HG02943 (cell line): ENCODE measurements around the gene GADD45A.

Experiments
- ATAC-seq: cut with Tn5 transposase; IDR thresholded peaks from one replicate; pipeline ENCODE4 v1.9.1; 2021; ENCODE audit warnings: mild to moderate bottlenecking, low read depth, moderate library complexity; ENCODE audit not compliant: unreplicated experiment

GADD45A gene

DNA sequence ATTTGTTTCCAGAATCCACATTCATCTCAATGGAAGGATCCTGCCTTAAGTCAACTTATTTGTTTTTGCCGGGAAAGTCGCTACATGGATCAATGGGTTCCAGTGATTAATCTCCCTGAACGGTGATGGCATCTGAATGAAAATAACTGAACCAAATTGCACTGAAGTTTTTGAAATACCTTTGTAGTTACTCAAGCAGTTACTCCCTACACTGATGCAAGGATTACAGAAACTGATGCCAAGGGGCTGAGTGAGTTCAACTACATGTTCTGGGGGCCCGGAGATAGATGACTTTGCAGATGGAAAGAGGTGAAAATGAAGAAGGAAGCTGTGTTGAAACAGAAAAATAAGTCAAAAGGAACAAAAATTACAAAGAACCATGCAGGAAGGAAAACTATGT, 2.6 kb downstream of the GADD45A start:
- ATAC-seq: no peak

DNA sequence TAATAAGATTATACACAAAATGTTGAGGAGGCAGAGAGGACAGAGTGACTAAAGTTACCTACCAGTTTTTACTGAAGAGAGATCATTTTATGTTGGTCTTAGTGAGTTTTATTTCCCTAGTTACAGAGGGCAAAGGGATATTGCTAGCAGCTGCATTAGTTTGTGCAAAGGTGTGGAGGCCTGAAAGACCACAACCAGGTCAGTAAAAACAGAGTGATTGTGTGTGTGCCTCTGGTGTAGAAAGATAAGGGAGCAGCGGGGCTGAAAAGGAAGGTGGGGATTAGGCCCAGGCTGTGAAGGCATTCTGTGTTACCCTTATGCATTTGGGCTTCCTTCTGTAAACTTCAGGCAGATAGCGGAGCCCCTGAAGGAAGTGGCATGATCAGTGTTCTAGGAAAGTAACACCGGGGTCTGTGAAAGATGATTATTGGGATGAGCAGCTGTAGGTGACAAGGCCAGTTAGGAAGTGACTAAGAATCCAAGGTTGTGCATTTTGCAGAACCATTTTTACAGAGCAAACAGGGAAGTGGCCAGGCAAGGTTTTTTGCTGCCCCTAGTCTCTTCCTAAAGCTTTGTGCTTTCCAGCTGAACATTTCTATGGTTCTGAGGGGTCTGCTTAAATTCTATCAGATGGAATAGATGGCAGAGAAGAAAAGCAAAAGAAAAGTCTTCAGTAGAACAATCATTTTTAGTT, 3.7 kb downstream of the GADD45A start:
- no peak for ATAC-seq

DNA sequence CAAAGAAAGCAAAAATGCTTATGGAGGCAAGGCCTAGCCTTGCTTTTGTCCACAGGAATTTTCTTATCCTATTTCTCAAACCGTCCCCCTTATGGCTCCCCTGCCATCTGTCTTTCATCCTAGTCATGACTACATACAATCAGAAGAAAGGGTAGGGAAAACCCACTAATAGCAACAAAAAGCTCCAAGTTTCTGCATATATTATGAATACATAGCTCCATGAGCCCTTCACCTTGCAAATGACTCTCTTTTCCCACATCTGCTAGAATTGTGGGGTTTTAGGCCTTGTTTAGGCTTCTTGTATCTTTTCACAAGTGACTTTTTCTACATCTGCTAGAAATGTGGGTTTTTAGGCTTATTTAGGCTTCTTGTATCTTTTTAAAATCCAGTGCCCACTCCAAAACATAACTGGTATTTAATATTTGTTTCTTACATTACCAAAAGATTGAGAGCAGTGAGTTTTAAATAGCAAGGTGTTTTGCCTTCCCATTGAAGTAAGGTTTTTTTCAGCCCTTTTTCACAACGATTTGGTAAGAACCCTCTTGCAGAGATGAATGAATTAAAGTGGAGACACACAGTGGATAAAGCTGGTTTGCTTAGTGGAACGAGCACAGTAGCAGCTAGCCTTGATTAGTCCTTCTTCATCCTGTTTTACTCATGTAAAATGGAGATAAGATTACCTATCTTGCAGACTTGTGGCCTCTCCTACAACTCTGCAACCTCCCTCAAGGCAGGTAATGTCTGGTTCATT, 4.4 kb downstream of the GADD45A start:
- no peak for ATAC-seq

DNA sequence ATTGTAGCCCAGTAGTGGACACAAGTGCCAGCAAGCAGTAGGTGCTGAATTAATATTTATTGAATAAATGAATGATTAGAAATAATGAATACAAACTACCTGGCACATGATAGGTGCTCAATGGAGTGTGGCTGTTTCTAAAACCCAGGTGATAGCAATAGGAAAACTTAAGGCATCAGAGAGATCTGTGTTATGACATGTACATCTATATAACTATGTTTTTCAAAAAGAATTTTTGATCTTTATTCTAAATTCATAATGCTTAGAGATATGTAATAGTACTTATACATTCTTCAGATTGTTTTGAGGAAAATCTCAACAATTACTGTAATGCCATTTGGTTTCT, 5.0 kb downstream of the GADD45A start:
- ATAC-seq: no peak

DNA sequence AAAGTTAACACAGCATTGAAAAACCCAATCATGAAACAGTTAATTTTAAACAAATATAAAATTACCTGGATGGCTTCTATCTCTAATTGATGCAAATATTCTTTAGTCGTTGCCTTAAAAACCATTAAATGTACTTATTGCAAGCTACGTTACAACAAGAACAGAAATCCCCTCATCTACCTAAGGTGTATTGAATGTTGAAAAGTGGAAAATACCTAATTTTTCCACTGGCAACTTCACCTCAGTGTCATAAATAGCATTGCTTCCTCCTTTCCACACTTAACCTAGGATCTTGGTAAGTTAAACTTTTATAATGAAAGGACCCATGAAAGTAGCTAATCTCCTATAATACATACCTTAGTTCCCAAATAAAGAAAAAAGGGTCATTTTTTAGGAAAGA, 5.4 kb downstream of the GADD45A start:
- no peak for ATAC-seq

DNA sequence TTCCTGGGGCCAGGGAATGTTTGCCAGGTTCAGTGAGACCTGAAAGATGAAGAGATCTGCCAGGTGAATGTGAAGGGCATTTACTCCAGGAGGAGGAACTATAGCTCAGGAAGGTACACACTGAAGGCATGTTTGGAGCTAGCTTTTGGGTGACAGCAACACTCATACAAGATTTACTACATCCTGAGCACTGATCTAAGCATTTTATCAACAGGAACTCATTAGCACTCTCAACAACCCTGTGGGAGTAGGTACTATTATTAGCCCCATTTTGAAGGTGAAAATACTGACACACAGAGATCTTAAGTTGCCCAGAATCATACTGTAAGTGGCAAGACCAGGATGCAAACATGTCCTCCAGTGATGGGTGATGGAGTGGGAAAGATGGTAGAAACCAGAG, 6.7 kb downstream of the GADD45A start:
- no peak for ATAC-seq

DNA sequence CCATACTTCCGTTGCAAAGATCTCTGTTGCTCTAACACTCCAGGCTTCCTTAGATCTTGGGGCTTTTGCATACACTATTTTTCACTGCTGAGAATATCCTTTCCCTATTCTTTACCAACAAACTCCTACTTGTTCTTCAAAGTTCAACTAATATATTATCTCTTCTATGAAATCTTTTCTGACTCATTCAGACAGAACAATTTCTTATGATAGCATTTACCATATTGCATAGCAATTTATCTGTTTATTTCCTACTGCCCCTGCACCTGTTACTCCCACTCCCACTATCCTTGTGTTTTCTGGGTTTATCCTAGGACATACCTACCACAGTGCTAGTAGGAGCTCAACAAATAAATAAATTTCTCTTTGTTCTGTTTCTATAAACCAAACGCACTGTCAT, 11.0 kb downstream of the GADD45A start:
- ATAC-seq: no peak

DNA sequence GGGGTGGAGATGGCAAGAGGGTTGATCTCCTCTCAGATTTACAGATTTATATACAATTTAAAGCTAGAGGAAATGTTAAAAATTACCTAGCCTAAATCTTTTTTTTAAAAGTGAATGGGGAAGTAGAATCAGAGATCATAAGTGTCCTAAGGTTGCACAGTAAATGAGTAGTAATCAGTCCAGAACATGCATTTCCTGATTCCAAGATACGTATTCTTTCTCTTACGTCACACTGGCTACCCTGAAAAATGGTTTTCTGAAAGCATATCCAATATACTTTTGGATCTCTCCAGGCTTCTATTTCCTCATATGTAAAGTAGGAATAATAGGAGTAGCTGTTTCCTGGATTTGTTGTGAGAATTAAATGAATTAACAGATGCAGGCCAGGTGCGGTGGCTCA, 11.7 kb downstream of the GADD45A start:
- ATAC-seq: no peak

DNA sequence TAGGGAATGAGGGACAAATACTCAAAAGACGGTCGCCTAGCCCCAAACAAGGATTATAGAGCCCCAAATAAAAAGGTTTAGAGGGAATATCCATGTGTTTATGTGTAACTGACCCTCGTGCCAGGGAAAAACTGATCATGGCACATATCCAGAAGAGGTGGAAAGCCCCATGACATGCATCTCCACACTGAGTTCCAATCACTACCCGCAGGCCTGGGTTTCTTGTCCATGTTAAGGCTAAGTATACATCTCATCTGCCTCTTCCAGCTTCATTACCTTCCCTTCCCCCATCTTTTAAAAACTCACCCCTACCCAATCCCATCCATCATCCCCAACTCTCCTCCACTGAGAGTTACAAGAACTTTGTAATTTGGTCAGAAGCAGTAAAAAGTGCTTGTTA, 15.2 kb downstream of the GADD45A start:
- ATAC-seq: no peak

DNA sequence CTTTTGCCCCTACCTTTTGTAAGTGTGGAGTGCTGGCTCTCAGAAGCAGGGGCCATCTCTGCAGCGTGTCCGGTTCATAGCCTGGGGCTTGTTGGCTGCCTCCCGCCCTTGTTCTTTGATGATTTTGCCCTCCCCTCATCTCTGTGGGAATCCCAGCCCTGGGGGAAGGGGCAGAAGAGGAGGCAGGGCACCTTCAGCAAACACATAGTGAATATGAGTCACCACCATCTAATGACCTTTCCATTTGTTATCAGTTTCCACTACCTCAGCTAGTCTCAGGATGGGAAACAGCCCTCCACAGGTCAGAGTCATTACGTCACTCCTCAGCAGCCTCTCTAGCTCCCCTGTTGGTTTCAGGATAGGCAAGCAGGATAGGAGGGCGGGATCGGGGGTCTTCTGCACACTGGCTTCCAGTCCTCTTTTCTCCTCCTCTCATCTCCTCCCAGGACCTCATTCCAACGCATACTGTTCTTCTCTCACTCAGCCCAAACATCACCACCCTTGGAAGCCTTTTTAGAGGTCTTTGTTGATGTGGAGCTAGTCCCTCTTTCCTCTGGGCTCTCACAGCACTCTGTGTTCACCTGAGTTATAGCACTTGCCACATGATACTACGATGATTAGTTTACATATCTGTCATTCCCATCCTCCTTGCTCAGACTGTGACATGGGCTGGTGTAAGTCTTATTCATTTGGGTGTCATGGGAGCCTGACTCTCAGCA, 15.8 kb downstream of the GADD45A start:
- no peak for ATAC-seq

DNA sequence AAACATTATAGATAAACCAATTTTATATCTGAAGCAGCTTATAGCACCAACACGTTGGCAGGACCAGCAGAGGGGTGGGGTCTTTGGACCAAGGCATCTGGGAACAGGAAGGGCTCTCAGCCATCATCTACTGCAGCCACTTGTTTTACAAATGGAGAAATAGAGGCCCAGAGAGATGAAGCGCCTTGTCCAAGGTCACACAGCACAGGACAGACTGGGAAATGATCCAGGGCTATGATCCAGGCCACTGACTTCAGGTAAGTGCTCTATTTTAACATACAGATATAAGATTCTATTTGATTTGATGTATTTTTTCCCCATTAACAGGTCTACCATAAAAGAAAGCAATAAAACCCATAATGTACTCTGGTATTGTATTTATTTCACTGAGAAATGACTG, 16.9 kb downstream of the GADD45A start:
- no peak for ATAC-seq

DNA sequence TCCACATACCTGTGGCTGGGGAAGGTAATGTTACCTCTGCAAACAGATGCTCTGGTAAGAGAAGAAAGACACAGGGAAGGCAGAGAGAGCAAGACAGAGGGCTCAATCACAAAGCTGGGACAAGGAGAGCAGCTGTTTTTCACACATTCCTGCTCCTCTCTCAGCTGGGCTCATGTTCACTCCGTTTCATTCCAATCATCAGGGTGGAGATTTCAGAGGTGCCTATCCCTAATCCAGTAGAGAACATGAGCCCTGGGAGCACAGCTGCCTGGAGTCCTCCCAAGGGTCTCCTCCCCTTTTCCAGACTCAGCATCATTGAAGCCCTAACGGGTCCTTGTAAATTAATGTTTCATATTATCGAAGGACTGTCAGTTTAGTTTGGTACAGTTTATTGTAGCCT, 19.4 kb downstream of the GADD45A start:
- ATAC-seq: no peak

DNA sequence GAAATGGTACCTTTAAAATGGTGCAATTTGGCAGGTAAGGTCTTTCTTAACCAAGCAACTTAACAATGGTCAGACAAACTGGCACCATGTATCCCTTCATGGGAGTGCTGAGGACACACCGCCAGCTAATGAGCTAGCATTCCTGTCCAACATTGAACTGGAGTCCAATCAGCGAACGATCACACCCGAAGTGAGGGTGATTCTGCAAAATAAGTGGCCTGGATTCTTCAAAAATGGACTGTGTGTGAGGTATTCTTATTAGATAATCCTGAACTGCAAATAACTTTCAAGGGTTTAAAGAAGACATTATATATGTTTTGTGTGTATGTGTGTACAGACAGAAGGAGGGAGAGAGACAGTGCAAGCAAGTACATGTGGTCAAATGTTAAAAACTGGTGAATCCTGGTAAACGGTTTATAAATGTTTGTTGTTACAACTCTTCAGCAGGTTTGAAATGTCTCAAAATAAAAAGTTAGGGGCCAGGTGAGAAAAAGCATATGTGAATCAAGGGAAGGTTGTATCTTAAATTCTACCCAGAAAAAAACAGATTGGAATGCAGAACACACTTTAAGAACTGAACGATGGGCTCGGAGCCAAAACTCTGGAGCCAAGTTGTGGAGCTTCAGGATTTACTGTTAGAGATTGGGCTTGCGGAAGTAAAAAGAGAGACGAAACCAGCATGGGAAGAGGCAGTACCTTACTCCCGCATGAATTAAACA, 20.9 kb downstream of the GADD45A start:
- no peak for ATAC-seq

DNA sequence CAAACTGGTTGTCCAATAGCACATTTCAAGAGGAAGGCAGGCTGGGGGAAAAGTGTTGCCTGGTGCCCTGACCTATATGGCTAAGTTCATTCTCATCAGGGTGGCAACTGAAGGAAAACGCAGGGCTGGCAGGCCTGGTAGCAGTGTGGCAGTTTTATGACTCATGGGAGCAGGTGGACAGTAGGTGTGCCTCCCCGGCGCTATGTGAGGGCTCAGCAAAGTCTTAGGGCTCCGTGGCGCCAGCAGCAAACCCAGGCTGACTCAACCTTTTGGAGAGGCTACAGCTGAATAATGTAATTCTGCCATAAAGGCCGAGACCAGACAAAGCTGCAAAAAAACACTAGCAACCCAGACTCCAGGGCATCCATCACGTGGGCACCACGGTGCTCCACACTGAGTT, 23.6 kb downstream of the GADD45A start:
- ATAC-seq: no peak

DNA sequence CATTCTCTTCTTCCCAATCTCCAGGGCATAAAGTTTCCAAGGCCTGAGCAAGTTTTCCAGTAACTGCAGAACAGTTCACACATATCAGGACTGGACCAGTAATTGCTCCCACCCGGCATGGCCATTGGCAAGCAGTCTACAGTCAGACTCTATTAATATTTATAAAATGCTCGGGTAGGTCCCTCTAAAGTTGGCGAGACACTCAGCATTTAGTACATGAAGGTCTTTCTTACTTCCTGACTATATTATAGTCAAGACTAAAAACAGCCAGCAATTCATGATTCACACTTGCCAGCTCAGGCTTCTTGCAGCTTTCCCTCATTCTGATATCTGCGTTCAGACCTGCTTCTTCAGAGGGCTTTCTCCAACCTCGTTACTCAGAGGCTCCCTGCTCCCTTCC, 25.4 kb downstream of the GADD45A start:
- ATAC-seq: no peak

DNA sequence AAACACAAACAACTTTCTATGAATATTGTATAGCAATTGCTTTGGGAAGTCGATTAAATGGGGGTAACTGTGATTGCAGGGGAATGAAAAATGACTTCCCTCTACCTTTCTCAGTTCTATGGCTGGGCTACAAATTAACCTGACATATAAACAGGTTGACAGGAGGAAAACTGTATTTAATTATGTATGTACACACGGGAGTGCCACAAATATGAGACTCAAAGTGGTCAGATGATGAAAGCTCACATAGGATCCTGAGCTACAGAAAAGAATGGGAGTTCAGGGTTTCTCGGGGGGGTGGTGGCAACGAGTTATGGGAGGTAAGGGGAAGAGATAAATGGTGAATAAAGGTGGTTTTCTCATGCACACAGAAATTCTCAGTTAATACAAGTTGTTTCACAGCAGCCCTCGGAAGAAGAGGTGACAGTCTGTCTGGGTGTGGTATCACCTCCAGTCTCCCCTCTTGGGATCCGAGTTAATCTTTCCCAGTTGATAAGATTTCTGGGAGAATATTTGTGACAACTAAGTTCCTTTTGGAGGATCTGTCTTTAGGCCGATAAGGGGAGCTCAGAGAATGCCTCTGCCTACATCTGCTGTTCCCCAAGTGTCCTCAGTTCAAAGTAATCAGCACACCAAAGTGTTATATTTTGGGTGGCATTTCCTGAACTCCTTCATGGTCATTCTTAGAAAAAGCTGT, 26.3 kb downstream of the GADD45A start:
- no peak for ATAC-seq

DNA sequence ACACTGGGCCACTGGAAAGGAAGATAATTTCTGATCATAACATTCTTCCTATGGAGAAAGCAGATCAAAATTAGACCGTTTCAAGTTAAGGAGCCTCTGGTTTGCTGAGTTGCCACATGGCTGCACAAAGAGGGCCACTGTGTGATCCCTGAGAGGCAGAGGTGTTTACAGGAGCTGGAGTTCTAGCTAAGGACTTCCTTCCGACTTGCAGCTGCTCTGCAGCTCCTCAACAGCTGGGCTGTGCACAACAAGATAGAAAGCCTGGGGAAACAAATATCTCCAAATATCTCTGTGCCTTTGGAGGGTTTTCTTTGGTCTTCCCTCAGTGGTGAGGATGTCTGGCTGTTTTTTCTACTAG, 26.8 kb downstream of the GADD45A start:
- ATAC-seq: no peak

DNA sequence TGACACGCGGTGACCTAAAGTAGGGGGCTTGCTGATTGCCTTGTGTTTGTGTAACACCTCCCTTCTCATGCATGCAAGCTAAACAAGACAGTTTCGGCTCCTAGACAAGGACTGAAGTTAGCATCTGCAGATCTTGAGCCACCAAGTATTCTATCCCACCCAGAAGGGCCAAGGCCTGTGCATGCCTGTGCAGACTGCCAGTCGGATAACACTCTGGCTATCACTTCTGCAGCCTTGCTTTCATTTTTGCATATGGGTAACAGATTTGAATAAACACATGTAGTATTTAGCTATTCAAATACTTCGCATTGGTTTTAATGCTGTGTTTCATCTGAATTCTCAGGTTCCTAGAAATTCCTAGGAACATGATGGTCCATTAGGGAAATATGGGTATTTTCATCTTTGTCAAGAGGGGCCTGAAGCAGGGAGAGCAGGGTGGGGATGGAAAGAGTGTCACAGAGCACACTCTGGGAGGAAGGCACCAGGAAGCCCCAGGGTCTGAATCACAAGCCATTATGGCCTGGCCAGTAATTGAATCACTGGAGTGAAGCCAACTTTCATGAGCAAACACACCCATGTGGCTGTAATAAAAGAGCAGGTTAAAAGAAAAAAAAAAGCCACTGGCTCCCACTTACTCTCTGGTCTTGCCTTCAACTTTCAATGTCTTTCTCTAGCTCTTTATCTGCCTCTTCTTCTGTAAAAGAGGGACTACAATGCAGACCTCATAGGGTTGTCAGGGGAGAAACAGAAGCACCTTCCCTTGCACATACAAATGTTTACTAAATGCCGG, 28.3 kb downstream of the GADD45A start:
- ATAC-seq: no peak

DNA sequence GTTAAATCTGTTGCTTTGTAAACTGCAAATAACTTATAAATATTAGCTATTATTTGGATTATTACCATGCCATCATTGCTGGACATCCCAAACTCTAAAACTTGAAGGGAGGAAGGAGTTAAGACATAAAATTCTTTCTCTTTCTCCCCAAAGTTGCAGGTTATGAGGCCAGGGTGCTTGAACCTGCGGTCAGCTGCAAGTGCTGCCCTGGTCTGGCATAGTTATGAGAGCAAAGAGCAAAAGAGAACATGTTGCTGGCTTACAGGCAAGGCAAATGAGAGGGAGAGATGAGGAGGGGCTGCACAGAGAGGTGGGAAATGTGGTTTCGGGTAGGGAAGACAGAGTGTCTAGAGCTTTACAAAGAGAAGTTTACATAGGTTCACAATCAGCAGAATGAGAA, 30.8 kb downstream of the GADD45A start:
- no peak for ATAC-seq

DNA sequence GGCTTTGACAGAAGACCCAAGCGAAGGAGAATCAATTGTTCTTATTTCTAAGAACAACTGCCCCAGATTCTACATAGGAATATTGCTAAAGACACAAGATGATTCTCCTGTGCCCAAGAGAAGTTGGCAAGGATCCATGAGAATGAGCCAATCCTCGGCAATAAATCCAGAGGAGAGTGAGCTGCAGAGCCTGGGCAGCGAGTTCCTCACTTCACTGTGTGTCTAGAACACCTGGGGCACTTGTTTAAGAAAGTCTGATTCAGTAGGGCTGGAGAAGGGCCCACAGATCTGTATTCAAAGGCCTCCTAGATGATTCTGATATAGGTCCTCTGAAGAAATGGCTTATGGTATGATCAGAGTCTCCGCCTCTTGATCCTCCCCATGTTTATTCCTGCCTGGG, 31.8 kb downstream of the GADD45A start:
- no peak for ATAC-seq
